Skeletal muscle satellite cell (primary cell): ENCODE measurements around the gene CFAP74.

Source experiments
- H3K27me3 ChIP-seq: 2 replicates; pipeline ENCODE4 v1.7.0; 2013; ENCODE audit warnings: low read length; ENCODE audit not compliant: control insufficient read depth, insufficient read depth
- H3K36me3 ChIP-seq: 2 replicates; pipeline ENCODE4 v1.7.0; 2013; ENCODE audit warnings: mild to moderate bottlenecking, control low read depth, low read length; ENCODE audit not compliant: insufficient read depth
- H3K4me1 ChIP-seq: 2 replicates; pipeline ENCODE4 v1.7.0; 2013; ENCODE audit warnings: low read length; ENCODE audit not compliant: control insufficient read depth, insufficient read depth
- H3K4me2 ChIP-seq: 2 replicates; pipeline ENCODE4 v1.7.0; 2013; ENCODE audit warnings: mild to moderate bottlenecking, low read length
- H3K4me3 ChIP-seq: 2 replicates; pipeline ENCODE4 v1.7.0; 2013; ENCODE audit warnings: low read length
- H3K9ac ChIP-seq: 2 replicates; pipeline ENCODE4 v1.7.0; 2013; ENCODE audit warnings: mild to moderate bottlenecking, low read depth, low read length, moderate library complexity
- H3K9me3 ChIP-seq: replicated peaks from 2 replicates; pipeline ENCODE4 v1.7.0; 2013; ENCODE audit warnings: mild to moderate bottlenecking, control low read depth, low read length

CFAP74 gene

GRCh38 chr1:1924849-1925248 lies 78.7 kb downstream of the CFAP74 start:
- no peaks in the 10 kb centered on the region for H3K36me3 ChIP-seq
- H3K4me1 ChIP-seq: peaks cover under 1% of the 10 kb centered on the region
- H3K4me3 ChIP-seq: no peak overlapping the region
- H3K4me2 ChIP-seq: no peak overlapping the region
- H3K9ac ChIP-seq: no peak overlapping the region
- H3K27me3 ChIP-seq: peaks cover 31% of the 10 kb centered on the region
- no peaks in the 10 kb centered on the region for H3K9me3 ChIP-seq

GRCh38 chr1:1924386-1924785 lies 79.2 kb downstream of the CFAP74 start:
- H3K9me3 ChIP-seq: no peaks in the 10 kb centered on the region
- H3K27me3 ChIP-seq: peaks cover 31% of the 10 kb centered on the region
- no peak overlapping the region for H3K9ac ChIP-seq
- H3K36me3 ChIP-seq: no peaks in the 10 kb centered on the region
- H3K4me2 ChIP-seq: no peak overlapping the region
- H3K4me1 ChIP-seq: peaks cover 5% of the 10 kb centered on the region
- no peak overlapping the region for H3K4me3 ChIP-seq

DNA sequence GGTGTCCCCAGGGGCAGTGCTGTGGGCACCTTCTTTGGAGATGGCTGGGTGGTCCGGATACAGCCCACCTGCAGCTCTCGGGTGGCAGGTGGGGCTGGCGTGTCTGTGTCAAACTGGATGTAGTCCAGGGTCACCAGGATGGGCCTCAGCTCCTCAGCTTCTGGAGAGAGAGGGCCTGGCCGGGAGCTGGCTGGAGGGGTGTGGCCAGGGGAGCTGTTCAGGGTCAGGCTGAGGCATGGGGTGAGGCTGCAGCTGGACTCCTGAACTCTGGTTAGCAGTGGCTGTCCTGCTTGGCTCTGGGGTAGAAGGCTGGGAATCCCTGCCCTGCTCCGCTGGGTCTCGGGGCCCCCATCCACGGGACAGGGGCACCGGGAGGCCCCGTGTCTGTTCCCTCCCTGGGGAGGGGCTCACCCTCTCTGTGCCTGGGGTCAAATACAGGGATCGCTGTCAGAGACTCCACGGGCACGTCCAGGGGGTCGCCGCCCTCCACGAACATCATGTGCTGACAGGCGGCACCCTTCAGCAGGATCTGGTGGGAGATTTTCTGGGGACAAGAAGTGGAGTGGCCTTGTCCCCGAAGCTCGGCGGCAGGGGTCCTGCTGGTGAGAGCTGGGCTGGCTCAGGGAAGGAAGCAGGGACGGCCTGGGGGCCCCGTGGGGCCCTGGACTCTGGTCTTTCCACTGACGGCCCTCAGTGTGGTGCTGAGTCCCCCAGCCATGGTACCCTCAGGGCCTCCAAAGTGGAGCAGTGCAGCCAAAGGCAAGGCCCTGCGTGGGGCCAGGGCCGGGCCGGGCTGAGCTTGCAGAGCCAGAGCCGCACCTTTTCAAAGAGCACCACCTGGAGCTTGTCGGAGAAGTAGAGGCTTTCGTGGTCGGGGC lies 80.4 kb downstream of the CFAP74 start:
- Histone ChIP-seq H3K9ac (no peak overlapping the region), H3K4me3 (no peak overlapping the region), H3K9me3 (no peaks in the 10 kb centered on the region), H3K4me1 (peaks cover 15% of the 10 kb centered on the region), H3K4me2 (no peak overlapping the region), H3K27me3 (peaks cover 26% of the 10 kb centered on the region), H3K36me3 (no peaks in the 10 kb centered on the region)

- Histone ChIP-seq H3K4me2 (no peak overlapping the region), H3K36me3 (no peaks in the 10 kb centered on the region), H3K4me1 (peaks cover 15% of the 10 kb centered on the region), H3K9ac (no peak overlapping the region), H3K4me3 (no peak overlapping the region), H3K9me3 (no peaks in the 10 kb centered on the region), H3K27me3 (peaks cover 27% of the 10 kb centered on the region)
These were observed 81.0 kb downstream of the CFAP74 start for GRCh38 chr1:1922702-1922955.

DNA sequence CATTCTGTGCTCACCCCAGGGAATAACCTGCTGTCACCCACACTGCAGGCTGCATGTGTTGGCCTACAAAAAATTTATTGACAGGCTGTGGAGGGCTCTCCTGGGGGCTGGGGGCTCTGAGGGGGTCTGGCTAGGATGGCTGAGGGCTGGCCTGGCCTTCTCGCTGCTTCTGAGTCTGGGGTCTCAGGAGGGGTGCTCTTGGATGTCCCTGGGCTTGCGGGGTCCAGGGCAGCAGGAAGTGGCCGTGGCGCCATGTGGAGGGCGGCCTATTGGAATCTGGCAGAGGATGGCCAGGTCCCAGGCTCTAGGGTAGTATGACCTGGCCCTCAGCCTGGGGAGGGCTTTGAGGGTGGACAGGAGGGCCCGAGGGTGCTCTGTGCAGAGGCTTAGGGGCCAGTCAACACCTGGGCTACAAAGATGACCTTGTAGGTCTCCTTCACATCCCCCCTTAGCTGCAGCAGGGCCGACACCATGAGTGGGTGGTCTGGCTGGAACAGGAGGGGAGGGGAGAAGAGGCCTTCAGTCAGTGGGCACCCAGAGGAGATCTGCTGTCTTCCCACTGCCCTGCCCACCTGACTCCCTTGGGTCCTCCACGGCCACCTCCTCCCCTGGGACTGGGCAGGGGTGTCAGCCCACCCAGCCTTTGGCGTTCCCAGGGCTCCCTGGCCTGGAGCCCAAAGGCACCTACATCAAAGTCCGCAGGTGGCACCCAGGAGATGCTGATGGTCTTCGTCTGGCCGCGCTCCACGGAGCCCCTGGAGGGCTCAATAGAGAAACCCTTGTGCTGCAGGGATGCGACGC lies 81.5 kb downstream of the CFAP74 start:
- H3K4me1 ChIP-seq: peaks cover 15% of the 10 kb centered on the region
- no peak overlapping the region for H3K9ac ChIP-seq
- H3K36me3 ChIP-seq: no peaks in the 10 kb centered on the region
- H3K27me3 ChIP-seq: peaks cover 24% of the 10 kb centered on the region
- no peak overlapping the region for H3K4me2 ChIP-seq
- no peaks in the 10 kb centered on the region for H3K9me3 ChIP-seq
- H3K4me3 ChIP-seq: no peak overlapping the region

DNA sequence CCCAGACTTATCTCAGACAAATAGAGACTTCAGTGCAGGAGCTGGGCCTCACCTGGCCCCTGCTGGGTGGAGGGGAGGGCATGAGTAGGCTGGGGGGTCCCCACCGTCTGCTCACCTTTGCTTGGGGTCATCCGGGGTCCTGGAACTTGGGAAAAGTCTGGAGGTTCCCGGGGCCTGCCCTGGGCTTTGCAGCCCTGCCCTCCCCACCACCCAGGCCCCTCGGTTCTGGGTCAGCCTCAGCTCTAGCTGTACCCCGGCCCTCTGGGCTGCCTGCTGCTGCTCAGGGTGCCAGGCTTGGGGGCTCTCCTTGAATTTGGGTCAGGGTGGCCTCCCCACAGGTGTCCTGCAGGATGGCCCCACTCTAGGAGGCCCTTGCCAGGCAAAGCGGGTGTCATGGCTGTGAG lies 82.1 kb downstream of the CFAP74 start:
- no peak overlapping the region for H3K4me3 ChIP-seq
- peaks cover 19% of the 10 kb centered on the region for H3K27me3 ChIP-seq
- no peak overlapping the region for H3K4me2 ChIP-seq
- no peak overlapping the region for H3K9ac ChIP-seq
- no peaks in the 10 kb centered on the region for H3K9me3 ChIP-seq
- peaks cover 15% of the 10 kb centered on the region for H3K4me1 ChIP-seq
- H3K36me3 ChIP-seq: no peaks in the 10 kb centered on the region

GRCh38 chr1:1920608-1921458 lies 82.8 kb downstream of the CFAP74 start:
- peaks cover 16% of the 10 kb centered on the region for H3K27me3 ChIP-seq
- H3K4me3 ChIP-seq: no peak overlapping the region
- peaks cover 15% of the 10 kb centered on the region for H3K4me1 ChIP-seq
- H3K9me3 ChIP-seq: no peaks in the 10 kb centered on the region
- H3K9ac ChIP-seq: no peak overlapping the region
- no peaks in the 10 kb centered on the region for H3K36me3 ChIP-seq
- H3K4me2 ChIP-seq: no peak overlapping the region

GRCh38 chr1:1920057-1920607 lies 83.5 kb downstream of the CFAP74 start:
- H3K9ac ChIP-seq: no peak overlapping the region
- no peaks in the 10 kb centered on the region for H3K36me3 ChIP-seq
- H3K4me1 ChIP-seq: peaks cover 15% of the 10 kb centered on the region
- peaks cover 12% of the 10 kb centered on the region for H3K27me3 ChIP-seq
- H3K9me3 ChIP-seq: no peaks in the 10 kb centered on the region
- H3K4me2 ChIP-seq: peak overlapping the region; percentile 95
- no peak overlapping the region for H3K4me3 ChIP-seq

GRCh38 chr1:1919304-1920056 lies 84.1 kb downstream of the CFAP74 start:
- Histone ChIP-seq H3K36me3 (no peaks in the 10 kb centered on the region), H3K4me3 (peak overlapping the region; percentile 75), H3K9ac (peak overlapping the region; percentile 27), H3K4me2 (peak overlapping the region; percentile 95), H3K4me1 (peaks cover 15% of the 10 kb centered on the region), H3K27me3 (peaks cover 15% of the 10 kb centered on the region), H3K9me3 (no peaks in the 10 kb centered on the region)

GRCh38 chr1:1918901-1919303 lies 84.7 kb downstream of the CFAP74 start, which contains the start of gene TMEM52:
TMEM52 (minus strand) TSS chr1:1919279; CDS start chr1:1919265, 14 bp downstream.
- Histone ChIP-seq H3K4me1 (peaks cover 15% of the 10 kb centered on the region), H3K27me3 (peaks cover 15% of the 10 kb centered on the region), H3K9me3 (no peaks in the 10 kb centered on the region), H3K36me3 (no peaks in the 10 kb centered on the region), H3K4me2 (peak within 1 kb of the TSS; percentile 95), H3K9ac (peak within 1 kb of the TSS; percentile 27), H3K4me3 (peak within 1 kb of the TSS; percentile 75)
